Epithelial cell of proximal tubule (primary cell): ENCODE measurements around the gene ARMC9. TPM values are rescaled to one million over a fixed set of nuclear protein-coding genes. Genes with fewer than 3 reads are reported as not detected.

Source experiments
- DNase-seq: peaks from one replicate; pipeline ENCODE4 v3.0.0-alpha.2; 2011; ENCODE audit warnings: low read depth
- H3K4me3 ChIP-seq: 2 replicates; pipeline ENCODE4 v1.5.1; 2011; ENCODE audit warnings: low read depth, mild to moderate bottlenecking, low read length
- total RNA-seq: library from RNA; depleted of rRNA; stranded (reverse); fragments of >200 nt; gene quantifications from 2 replicates; pipeline ENCODE4 v1.2.3, GENCODE V29; 2015
- TF ChIP-seq, protein P1 (sequence below): conservative IDR thresholded peaks from 2 replicates; pipeline ENCODE4 v1.5.1; 2012; ENCODE audit warnings: low read depth, mild to moderate bottlenecking, low read length

ARMC9 gene
- total RNA-seq, 1 donor from 2014 or later = 12.6 TPM

DNA sequence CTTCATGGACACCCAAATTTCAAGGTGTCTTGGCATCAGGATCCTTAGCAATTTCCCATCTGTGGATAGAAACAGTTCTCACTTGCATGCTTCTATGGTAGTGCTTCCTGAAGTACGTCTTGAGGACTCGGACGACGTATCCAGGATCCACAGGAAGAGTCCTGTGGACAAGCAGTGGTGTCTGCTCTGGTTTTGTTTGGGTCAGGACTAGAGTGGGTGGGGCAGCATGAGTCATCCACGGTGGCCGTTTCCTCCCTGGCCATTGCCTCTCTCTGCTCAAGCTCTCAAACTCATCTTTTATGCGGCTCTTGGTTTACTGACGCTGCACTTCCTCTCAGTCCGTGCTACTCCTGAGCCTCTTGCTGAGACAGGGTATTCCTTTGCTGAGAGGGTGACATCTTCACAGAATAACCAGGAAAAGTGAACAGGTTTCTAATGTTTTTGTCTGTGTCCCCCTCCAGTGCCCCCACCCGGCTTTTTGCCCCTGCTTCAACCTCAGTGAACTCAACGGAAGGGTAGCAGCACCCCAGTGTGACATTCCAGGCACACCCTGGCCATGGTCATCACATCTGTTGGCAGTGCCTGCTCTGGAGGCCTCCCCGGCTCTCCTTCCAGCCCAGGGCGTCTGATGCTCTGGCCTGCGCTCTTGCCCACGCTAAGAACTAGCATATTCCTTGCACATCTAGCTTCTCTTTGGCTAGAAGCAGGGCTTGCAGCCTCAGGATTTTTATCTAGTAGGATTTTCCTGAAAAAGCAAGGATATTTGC lies 62.2 kb downstream of the ARMC9 start:
- TF ChIP-seq, protein P1, sequence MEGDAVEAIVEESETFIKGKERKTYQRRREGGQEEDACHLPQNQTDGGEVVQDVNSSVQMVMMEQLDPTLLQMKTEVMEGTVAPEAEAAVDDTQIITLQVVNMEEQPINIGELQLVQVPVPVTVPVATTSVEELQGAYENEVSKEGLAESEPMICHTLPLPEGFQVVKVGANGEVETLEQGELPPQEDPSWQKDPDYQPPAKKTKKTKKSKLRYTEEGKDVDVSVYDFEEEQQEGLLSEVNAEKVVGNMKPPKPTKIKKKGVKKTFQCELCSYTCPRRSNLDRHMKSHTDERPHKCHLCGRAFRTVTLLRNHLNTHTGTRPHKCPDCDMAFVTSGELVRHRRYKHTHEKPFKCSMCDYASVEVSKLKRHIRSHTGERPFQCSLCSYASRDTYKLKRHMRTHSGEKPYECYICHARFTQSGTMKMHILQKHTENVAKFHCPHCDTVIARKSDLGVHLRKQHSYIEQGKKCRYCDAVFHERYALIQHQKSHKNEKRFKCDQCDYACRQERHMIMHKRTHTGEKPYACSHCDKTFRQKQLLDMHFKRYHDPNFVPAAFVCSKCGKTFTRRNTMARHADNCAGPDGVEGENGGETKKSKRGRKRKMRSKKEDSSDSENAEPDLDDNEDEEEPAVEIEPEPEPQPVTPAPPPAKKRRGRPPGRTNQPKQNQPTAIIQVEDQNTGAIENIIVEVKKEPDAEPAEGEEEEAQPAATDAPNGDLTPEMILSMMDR = no peak
- H3K4me3 ChIP-seq = no peak overlapping the region
- no peak for DNase-seq

DNA sequence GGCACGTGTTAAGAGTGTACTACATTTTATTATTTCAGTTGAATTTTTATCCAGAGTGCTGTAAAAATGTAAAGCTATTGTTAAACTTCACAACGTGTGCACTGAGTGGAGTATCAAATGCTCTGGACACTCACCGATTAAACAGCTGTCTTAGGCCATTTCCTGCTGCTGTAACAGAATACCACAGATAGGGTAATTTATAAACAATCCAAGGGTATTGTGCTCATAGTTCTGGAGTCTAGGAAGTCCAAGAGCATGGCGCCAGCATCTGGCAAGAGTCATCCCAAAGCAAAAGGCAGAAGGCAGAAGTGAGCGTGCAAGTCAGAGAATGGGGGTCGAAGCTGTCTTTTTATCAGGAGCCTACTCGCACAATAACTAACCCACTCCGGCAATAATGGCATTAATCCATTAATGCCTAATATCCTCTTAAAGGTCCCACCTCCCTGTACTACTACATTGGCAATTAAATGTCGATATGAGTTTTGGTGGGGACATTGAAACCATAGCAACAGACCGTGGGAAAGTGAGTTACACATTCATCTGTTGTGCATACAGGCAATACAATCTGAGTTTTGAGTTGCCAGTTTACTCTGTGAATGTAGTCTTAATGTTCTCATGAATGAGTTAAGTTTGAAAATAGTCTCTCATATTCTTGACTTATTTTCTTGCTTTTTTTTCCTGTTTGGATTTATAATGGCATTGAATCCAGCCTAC lies 64.8 kb downstream of the ARMC9 start:
- no peak for DNase-seq
- H3K4me3 ChIP-seq = no peak overlapping the region
- TF ChIP-seq, protein P1 = no peak

DNA sequence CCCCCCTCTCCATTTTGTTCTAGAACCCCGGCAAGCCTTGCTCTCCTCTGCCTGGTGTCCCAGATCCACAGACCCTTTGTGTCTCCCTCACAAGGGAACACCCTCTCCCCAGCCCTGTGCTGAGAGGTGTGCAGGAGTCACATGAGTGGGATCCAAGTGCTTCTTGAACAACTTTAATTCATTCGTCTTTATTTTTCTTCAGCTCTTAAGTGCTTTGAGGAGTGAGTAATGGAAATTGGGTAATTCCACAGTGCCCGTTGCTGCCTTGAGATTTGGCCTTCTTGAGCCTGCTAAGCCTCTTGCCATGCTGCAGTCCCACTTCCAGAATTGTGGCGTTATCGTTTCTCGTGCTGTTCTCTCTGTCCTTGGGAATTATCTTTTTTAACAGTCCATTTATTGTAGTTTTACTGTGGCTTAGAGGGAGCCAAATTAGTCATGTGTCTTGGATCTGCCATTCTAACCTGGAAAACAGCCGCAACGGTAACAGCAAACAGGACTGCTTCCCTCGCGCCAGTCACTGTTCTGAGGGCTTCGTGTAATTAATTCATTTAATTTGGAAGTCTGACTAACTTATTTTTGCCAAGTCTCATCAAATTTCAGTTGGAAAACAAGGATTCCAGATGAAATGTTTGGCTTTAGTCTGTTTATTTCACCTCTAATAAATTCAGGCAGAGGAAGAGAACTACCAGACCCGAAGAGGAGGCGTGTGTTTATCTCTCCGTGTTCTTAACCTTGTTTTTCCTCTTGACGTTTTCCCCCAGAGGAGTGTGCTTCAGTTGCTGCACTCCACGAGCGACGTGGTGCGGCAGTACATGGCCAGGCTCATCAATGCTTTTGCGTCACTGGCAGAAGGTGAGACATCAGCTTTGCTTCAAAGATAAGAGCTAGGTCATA lies 72.0 kb downstream of the ARMC9 start:
- no peak overlapping the region for H3K4me3 ChIP-seq
- DNase-seq = no peak
- TF ChIP-seq, protein P1 = no peak

DNA sequence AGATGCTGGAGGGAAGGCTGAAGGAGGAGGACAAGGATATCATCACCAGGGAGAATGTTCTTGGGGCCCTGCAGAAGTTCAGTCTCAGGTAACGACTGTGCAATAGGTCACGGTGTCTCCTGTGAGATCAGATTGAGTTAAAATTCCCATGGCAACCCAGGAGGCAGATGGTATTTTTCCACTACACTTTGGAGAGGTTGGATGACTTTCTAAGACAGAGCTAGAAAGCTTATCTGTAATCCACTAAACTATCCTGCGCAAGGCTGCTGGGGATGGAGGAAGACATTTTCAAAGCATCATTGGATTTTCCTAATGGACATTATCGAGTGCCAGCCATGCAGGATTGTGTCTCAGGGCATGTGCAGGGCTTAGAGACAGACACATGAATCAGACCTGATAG lies 74.6 kb downstream of the ARMC9 start:
- TF ChIP-seq, protein P1 = no peak
- DNase-seq = no peak
- H3K4me3 ChIP-seq = no peak overlapping the region

DNA sequence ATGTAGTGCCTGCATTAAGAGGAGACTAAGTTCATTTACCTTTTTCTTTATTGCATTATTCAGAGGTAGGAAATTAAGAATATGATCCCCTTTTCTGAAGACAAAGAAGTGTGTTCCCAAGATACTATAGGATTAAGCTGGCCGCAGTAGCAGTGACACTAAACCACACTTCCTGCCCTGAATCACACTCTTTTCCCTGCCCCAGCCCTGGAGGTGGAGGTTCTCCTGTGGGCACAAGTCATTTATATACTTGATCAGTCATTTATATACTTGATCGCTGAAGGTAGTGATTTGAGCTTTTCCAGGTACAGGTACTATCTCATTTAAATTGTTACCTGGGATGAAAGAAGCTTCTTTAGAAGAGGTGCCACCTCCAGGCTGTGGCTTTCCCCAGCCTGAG lies 78.6 kb downstream of the ARMC9 start:
- H3K4me3 ChIP-seq = no peak overlapping the region
- no peak for DNase-seq
- TF ChIP-seq, protein P1 = no peak

DNA sequence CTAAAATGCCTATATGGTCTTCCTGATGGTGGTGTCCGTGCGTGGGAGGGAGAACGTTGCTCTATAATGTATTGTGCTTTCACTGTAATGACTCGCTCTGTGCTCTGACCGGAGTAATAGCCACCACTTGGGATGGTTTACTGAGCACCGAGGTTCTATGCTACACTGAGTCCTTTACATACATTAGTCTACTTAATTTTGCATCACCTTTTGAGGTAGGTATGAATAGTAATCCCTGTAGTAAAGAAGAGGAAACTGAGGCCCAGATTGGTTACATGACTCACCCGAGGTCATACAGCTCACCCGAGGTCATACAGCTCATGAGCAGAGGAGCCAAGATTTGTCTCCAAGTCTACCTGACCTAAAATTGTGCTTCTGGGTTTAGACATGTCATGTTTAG lies 79.5 kb downstream of the ARMC9 start:
- TF ChIP-seq, protein P1 = no peak
- H3K4me3 ChIP-seq = no peak overlapping the region
- no peak for DNase-seq
